Esophagus (tissue), 2 donors: ENCODE results near the gene DEK. TPM values are rescaled to one million over a fixed set of nuclear protein-coding genes. Genes with fewer than 3 reads are reported as not detected.

Experiments used
- H3K27ac ChIP-seq, 2 donors: one replicate each; pipeline ENCODE4 v1.5.1; 2013; ENCODE audit warnings: low read depth in 2 of 2, mild to moderate bottlenecking in 2 of 2, inconsistent platforms in 1 of 2, low read length in 1 of 2, moderate library complexity in 1 of 2
- H3K27me3 ChIP-seq, 2 donors: one replicate each; pipeline ENCODE4 v1.6.1; 2013; ENCODE audit warnings: low read length in 2 of 2, control low read depth in 1 of 2, mild to moderate bottlenecking in 1 of 2; ENCODE audit not compliant: insufficient read depth in 2 of 2, control insufficient read depth in 1 of 2
- H3K36me3 ChIP-seq, 2 donors: one replicate each; pipeline ENCODE4 v1.6.1; 2013; ENCODE audit warnings: low read length in 1 of 2; ENCODE audit not compliant: control insufficient read depth in 2 of 2, insufficient read depth in 2 of 2
- H3K4me1 ChIP-seq, 2 donors: one replicate each; pipeline ENCODE4 v1.6.1; 2013; ENCODE audit warnings: low read length in 1 of 2; ENCODE audit not compliant: control insufficient read depth in 2 of 2, insufficient read depth in 2 of 2
- H3K4me3 ChIP-seq, 2 donors: one replicate each; pipeline ENCODE4 v1.5.1; 2013; ENCODE audit warnings: low read length in 2 of 2, mild to moderate bottlenecking in 2 of 2, low read depth in 1 of 2, moderate library complexity in 1 of 2
- H3K9me3 ChIP-seq, 2 donors: one replicate each; pipeline ENCODE4 v1.6.1; 2013; ENCODE audit warnings: mild to moderate bottlenecking in 2 of 2, low read depth in 1 of 2, low read length in 1 of 2, moderate library complexity in 1 of 2; ENCODE audit not compliant: control insufficient read depth in 2 of 2, insufficient read depth in 1 of 2
- WGBS, 2 donors: extraction: QIAGEN DNeasy Blood & Tissue Kit; methylation state at CpG; one replicate each; pipeline ENCODE4 v1.1.7; 2013; 5-methylcytosine and 5-hydroxymethylcytosine counted together
- polyA plus RNA-seq, 2 donors: library from polyadenylated mRNA; stranded (reverse); fragments of 200-250 nt; gene quantifications; one replicate each; pipeline ENCODE4 v1.2.3, GENCODE V29; 2013
- donor health status: healthy with polysubstance abuse.
- donor health status: Bipolar disorder and iron deficiency.

Gene DEK
- polyA plus RNA-seq, 2 donors: 27.0 to 43.1 TPM

GRCh38 chr6:18259675-18260447 lies 4.5 kb downstream of the DEK start:
- H3K27me3 ChIP-seq: no peaks in the 10 kb centered on the region
- H3K27ac ChIP-seq: no peak overlapping the region
- H3K9me3 ChIP-seq: no peaks in the 10 kb centered on the region
- H3K4me1 ChIP-seq: peaks cover 2 to 7% of the 10 kb centered on the region in 2 donors
- H3K4me3 ChIP-seq: no peak overlapping the region
- 83 to 91% methylated on average over 4 of the region's 4 CpGs for WGBS, 2 donors
- peaks cover 0 to 2% of the 10 kb centered on the region in 2 donors for H3K36me3 ChIP-seq

DNA sequence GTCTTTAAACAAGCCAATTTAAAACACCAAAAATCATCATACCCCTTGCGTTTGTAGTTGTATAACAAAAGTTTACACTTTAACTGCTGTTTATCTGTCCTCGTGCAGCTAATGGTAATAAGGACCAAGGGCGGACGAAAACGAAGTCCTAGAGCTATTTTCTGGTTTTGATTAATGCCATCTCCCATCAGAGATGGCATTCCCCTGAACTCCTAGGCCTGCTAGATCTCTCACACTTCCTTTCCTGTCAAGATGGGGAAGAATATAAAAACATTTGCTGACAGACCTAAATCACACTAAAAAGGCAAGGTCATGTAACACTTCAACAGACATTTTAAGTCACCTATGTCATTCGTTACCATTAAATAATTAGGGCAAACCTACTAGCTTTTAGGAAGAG lies 9.5 kb downstream of the DEK start:
- Histone ChIP-seq H3K9me3 (no peaks in the 10 kb centered on the region), H3K4me1 (no peaks in the 10 kb centered on the region), H3K36me3 (peaks cover 5% of the 10 kb centered on the region in 2 donors), H3K27ac (no peak overlapping the region), H3K27me3 (no peaks in the 10 kb centered on the region), H3K4me3 (no peak overlapping the region)
- 80 to 85% methylated on average over 6 of the region's 6 CpGs for whole genome bisulfite sequencing, 2 donors

GRCh38 chr6:18253635-18254034 lies 10.7 kb downstream of the DEK start:
- H3K4me3 ChIP-seq: no peak overlapping the region
- 88 to 90% methylated on average over 5 of the region's 5 CpGs for WGBS, 2 donors
- H3K36me3 ChIP-seq: peaks cover 5% of the 10 kb centered on the region in 2 donors
- no peaks in the 10 kb centered on the region for H3K4me1 ChIP-seq
- H3K27me3 ChIP-seq: no peaks in the 10 kb centered on the region
- H3K9me3 ChIP-seq: no peaks in the 10 kb centered on the region
- no peak overlapping the region for H3K27ac ChIP-seq

DNA sequence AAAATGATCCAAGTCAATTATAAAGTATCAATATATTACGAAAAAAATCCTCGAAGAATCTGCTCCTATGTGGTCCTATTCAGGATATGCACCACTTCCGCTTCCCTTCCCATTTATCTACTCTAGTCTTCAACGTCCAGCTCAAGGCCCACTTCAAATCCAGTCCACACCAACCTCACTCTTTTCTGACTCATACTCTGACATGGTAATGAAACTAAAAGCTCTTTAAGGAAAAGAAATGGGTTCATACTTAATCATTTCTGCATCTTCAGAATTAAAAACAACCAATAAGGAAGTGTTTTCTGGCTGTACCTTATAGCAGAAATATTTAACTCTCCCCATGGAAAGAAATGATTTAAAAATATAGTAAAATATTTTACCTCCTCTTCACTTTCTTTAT lies 15.1 kb downstream of the DEK start:
- peaks cover 3 to 5% of the 10 kb centered on the region in 2 donors for H3K36me3 ChIP-seq
- WGBS, 2 donors: 87 to 92% methylated on average over 4 of the region's 4 CpGs

DNA sequence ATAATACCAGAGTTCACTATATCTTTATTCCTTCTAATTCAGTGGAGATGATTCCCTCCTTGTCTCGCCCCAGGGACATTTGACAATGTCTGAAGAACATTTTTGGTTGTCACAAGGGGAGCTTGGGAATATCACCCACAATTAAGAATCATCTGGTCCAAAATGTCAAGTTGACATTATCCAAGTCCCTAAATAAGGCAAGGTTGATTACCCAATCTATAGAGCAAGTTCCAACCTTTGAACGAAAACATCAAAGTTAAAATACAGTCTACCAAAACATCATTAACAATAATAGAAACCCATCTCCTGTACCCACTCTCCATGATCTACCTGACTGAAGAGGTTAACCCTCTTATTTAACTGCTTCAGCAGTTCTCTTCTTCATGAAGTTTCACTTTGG lies 15.6 kb downstream of the DEK start:
- Histone ChIP-seq H3K4me1 (no peaks in the 10 kb centered on the region), H3K9me3 (no peaks in the 10 kb centered on the region), H3K27me3 (no peaks in the 10 kb centered on the region), H3K4me3 (no peak overlapping the region), H3K36me3 (peaks cover 0 to under 1% of the 10 kb centered on the region in 2 donors), H3K27ac (no peak overlapping the region)
- 91 to 96% methylated on average over 2 of the region's 2 CpGs for WGBS, 2 donors

More for the DNA sequence above, 15.1 kb downstream of the DEK start:
- no peak overlapping the region for H3K4me3 ChIP-seq
- H3K27me3 ChIP-seq: no peaks in the 10 kb centered on the region
- H3K4me1 ChIP-seq: no peaks in the 10 kb centered on the region
- no peak overlapping the region for H3K27ac ChIP-seq
- H3K9me3 ChIP-seq: no peaks in the 10 kb centered on the region

DNA sequence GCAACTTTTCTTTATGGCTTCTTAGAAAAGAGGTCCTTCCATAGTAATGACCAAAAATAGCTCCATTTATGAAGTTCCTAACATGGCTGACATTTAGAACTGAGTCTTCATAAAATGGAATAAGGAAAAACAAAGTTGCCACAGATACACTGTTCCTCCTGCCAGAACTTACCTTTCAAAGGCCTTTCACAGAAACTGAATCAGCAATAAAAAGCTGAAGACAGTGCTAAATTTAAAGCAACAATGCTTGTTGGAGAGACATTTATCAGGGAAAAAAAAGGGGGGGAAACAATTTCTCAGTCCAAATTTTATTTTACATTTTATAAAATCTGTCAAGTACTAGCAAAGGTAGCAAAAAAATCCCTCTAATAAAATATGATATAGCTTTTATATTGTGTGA lies 17.3 kb downstream of the DEK start:
- peaks cover 0 to 2% of the 10 kb centered on the region in 2 donors for H3K4me1 ChIP-seq
- H3K4me3 ChIP-seq: no peak overlapping the region
- H3K9me3 ChIP-seq: no peaks in the 10 kb centered on the region
- no peaks in the 10 kb centered on the region for H3K36me3 ChIP-seq
- no peaks in the 10 kb centered on the region for H3K27me3 ChIP-seq
- no peak overlapping the region for H3K27ac ChIP-seq

DNA sequence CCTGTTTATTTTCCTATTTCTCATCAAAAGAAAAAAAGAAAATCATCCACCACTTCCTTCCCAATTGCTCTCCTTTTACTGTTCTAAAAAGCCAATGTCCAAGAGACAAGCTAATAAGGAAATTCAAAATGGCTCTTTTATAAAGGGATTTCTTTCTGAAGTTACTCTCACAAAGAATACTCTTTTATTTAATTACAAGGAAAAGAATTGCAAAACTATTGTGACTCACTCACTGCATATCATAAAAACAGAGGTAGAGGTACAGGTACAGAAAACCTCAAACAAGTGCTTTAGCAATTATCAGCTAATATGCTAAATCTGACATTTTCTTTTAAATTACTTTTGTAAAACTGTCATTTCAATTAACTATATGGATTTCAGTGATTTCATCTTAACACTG lies 18.1 kb downstream of the DEK start:
- Histone ChIP-seq H3K36me3 (no peaks in the 10 kb centered on the region), H3K9me3 (no peaks in the 10 kb centered on the region), H3K4me3 (no peak overlapping the region), H3K27me3 (no peaks in the 10 kb centered on the region), H3K4me1 (peaks cover 0 to 2% of the 10 kb centered on the region in 2 donors), H3K27ac (no peak overlapping the region)

- no peaks in the 10 kb centered on the region for H3K9me3 ChIP-seq
- H3K27ac ChIP-seq: no peak overlapping the region
- no peaks in the 10 kb centered on the region for H3K27me3 ChIP-seq
- 74 to 79% methylated on average over 7 of the region's 7 CpGs for WGBS, 2 donors
- H3K36me3 ChIP-seq: no peaks in the 10 kb centered on the region
- H3K4me3 ChIP-seq: no peak overlapping the region
- H3K4me1 ChIP-seq: peaks cover 0 to 2% of the 10 kb centered on the region in 2 donors
Measured at GRCh38 chr6:18245642-18246041, 18.7 kb downstream of the DEK start.

DNA sequence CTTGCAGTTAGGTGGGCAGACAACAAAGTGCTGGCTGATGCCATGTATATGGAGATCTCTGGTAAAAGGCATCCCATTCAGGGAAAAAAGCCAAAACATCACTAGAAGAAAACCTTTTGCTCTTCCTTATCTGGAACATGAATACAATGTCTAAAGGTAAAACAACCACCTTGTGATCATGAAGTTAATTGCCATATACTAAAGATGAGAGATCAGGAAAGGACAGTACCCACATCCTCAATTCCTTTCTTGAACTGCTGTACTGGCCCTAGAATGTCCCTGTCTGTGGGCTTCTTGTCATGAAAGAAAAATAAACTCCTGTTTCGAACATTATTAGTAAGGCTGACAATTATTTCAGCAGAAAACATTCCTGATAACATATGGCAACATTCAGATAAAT lies 19.3 kb downstream of the DEK start:
- no peaks in the 10 kb centered on the region for H3K27me3 ChIP-seq
- H3K9me3 ChIP-seq: no peaks in the 10 kb centered on the region
- H3K4me1 ChIP-seq: peaks cover 0 to 2% of the 10 kb centered on the region in 2 donors
- 84 to 88% methylated on average over 1 of the region's 1 CpG for WGBS, 2 donors
- H3K36me3 ChIP-seq: no peaks in the 10 kb centered on the region
- H3K27ac ChIP-seq: no peak overlapping the region
- no peak overlapping the region for H3K4me3 ChIP-seq

DNA sequence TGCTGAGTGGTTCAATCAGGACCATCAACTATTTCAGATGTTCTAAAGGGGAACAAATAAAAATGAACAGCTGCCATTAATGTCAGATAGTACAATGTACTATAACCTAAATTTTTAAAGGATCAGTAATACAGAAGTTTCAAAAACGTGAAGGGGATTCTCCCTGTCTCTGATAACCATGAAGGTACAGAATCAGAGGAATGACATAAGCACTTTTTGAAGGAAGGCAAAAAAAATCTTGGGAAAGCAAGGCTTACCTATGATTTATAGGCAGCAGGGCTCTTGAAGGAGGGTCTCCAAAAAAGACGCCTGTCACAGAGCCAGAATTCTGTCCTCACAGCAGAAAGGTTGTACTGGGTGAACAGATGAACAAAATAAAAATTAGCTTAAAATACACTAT lies 20.1 kb downstream of the DEK start:
- H3K27ac ChIP-seq: no peak overlapping the region
- no peaks in the 10 kb centered on the region for H3K36me3 ChIP-seq
- no peak overlapping the region for H3K4me3 ChIP-seq
- H3K4me1 ChIP-seq: peaks cover 0 to 2% of the 10 kb centered on the region in 2 donors
- H3K9me3 ChIP-seq: no peaks in the 10 kb centered on the region
- H3K27me3 ChIP-seq: no peaks in the 10 kb centered on the region
- 92 to 93% methylated on average over 2 of the region's 2 CpGs for WGBS, 2 donors
